Stimulated activated naive CD8-positive, alpha-beta T cell treated with anti-CD3 and anti-CD28 coated beads, Interleukin-15, amount 100 ng/mL, for 72 hours (primary cell): ENCODE data around the gene RPL36A.

Experiments
- ATAC-seq: fragments of 150-1000 bp; cut with Tn5 transposase; 2 replicates; pipeline ENCODE4 v1.10.0; 2021; ENCODE audit warnings: mild to moderate bottlenecking, moderate library complexity
- DNase-seq, 2 donors: peaks; one replicate each; pipeline ENCODE4 v3.0.0; 2021 to 2022
- H3K27ac Mint-ChIP-seq, 2 donors: one replicate each; pipeline ENCODE4 v1.8.0; 2022; ENCODE audit warnings: mild to moderate bottlenecking in 2 of 2, mixed read lengths in 2 of 2, moderate library complexity in 2 of 2
- H3K27me3 Mint-ChIP-seq: one replicate; pipeline ENCODE4 v1.8.0; 2022; ENCODE audit warnings: mixed read lengths
- H3K4me1 Mint-ChIP-seq: one replicate; pipeline ENCODE4 v1.8.0; 2022; ENCODE audit warnings: mild to moderate bottlenecking, mixed read lengths
- H3K4me3 Mint-ChIP-seq, 2 donors: one replicate each; pipeline ENCODE4 v1.8.0; 2022; ENCODE audit warnings: mild to moderate bottlenecking in 2 of 2, mixed read lengths in 2 of 2, moderate library complexity in 1 of 2
- H3K9me3 Mint-ChIP-seq, 2 donors: one replicate each; pipeline ENCODE4 v1.8.0; 2022; ENCODE audit warnings: mixed read lengths in 2 of 2

Gene RPL36A

DNA sequence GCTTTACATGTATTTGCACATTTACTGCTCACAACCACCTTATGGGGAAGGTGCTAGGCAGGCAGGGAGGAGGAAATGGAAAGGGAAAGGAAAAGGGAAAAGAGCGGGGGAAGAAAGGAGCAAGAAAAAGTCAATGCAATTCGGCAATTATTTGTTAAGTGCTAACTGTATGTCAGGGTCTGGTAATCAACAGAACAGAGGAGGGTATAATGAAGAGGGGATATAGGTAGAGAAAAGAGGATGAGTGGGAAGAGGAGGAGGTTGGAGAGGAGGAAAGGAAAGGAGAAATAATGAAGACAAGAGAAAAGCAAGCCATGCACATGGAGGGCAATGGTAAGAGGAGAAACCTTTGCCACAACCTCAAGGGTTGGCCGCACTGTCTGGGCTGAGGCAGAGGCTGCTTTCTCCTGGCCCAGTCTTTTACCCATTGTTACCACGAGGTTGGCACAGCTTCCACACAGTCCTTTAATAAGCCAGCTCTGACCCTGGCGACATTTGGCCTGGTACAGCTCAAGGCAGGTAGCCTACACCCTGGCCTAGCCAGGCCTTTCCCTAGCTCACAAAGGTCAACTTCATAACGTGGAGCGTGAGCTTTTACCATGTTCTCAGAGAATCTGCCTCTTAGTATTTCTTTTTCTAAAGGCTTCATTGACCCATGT lies 5.7 kb upstream of the RPL36A start:
- H3K4me3 Mint-ChIP-seq = no peak overlapping the region
- no peak for ATAC-seq

DNA sequence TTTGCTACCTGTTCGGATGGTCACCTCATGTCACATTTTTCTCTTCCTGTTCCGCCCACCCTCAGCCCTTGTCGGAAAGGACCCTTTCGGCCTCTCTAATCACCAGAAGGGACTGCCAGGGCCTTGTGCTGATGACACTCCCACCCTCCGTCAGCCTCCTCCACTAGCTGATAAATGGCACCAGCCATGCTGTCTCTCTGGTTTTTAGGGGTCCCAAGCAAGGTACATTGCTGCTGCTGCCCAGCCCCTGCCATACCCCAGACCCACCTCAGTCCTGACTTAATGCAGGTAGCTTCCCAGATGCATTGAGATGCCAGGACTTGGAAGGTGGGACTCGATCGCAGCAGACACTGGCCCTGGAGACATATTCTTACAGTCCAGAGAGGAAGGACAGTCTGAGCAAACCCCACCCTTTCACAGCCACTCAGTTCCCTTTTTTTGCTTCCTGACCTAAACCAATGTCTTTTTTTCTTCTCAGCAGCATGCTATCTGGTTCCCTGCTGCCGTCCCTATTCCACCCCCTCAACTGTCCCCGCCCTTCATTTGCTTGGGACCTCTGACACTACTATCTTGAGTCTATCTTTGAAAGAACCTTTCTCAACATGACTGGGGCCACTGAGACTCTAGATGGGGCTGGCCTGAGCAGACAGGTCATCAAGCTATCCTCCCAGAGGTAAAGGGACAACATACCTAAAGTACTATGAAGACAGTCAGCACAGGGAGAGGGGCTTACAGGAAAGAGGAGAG lies 4.8 kb upstream of the RPL36A start, which contains the start of gene BTK:
Gene BTK, minus strand, starts transcription at position 397 of the 747 bp plus-strand sequence. CDS start 10,907 bp downstream, outside the sequence.
- ATAC-seq (no peak), DNase-seq (no peak)
- H3K4me3 Mint-ChIP-seq = peak within 1 kb of the TSS in 1 of 2 donors; percentile 34
- H3K27me3 Mint-ChIP-seq = no peaks in the 10 kb centered on the region
- H3K9me3 Mint-ChIP-seq = no peaks in the 10 kb centered on the region
- H3K27ac Mint-ChIP-seq = no peak within 1 kb of the TSS
- peaks cover 13% of the 10 kb centered on the region for H3K4me1 Mint-ChIP-seq

More for the DNA sequence above, 5.7 kb upstream of the RPL36A start:
- no peak overlapping the region for H3K27ac Mint-ChIP-seq
- no peaks in the 10 kb centered on the region for H3K27me3 Mint-ChIP-seq
- no peak for DNase-seq
- peaks cover 13% of the 10 kb centered on the region for H3K4me1 Mint-ChIP-seq
- H3K9me3 Mint-ChIP-seq = no peaks in the 10 kb centered on the region

DNA sequence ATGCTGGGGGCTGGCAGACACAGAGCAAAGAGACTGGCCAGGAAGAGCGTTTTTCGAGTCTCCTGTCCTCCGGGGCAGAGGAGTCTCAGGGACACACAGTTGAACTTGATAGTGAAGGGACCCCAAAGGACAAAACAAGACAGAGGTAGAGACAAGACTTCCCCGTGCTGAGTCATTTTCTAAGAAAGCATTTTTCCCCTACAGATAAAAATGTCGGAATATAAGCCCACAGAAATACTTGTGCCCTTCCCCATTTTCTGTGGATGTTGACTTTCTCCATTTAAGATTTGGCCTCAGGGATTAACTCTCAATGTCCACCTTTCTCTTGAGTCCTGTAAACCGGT lies 4.3 kb upstream of the RPL36A start:
- H3K4me3 Mint-ChIP-seq = peak overlapping the region in 1 of 2 donors; percentile 34
- H3K9me3 Mint-ChIP-seq = no peaks in the 10 kb centered on the region
- peaks cover 13% of the 10 kb centered on the region for H3K4me1 Mint-ChIP-seq
- ATAC-seq (no peak), DNase-seq (no peak)
- H3K27ac Mint-ChIP-seq = no peak overlapping the region
- no peaks in the 10 kb centered on the region for H3K27me3 Mint-ChIP-seq

DNA sequence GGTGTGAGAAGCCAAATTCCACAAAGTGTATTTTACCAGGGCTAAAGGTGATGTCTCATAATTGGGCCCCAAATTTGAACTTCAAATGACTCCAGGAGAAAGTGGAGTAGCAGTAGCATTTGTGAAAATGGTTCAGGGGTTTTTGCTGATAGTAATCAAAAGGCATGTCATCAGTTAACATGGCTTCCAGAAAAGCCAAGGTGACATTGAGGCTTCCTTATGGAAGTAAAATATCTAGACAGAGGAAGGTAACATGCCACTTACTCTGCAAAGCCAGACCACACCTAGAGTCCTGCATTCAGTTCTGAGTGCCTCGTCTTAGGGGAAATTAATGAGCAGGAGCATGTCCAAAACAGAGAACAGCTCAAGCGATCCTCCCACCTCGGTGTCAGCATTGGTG lies 2.2 kb upstream of the RPL36A start:
- H3K9me3 Mint-ChIP-seq = no peaks in the 10 kb centered on the region
- no peak for ATAC-seq
- no peak overlapping the region for H3K27ac Mint-ChIP-seq
- no peak overlapping the region for H3K4me3 Mint-ChIP-seq
- no peak for DNase-seq
- H3K27me3 Mint-ChIP-seq = no peaks in the 10 kb centered on the region
- H3K4me1 Mint-ChIP-seq = peaks cover 17% of the 10 kb centered on the region

DNA sequence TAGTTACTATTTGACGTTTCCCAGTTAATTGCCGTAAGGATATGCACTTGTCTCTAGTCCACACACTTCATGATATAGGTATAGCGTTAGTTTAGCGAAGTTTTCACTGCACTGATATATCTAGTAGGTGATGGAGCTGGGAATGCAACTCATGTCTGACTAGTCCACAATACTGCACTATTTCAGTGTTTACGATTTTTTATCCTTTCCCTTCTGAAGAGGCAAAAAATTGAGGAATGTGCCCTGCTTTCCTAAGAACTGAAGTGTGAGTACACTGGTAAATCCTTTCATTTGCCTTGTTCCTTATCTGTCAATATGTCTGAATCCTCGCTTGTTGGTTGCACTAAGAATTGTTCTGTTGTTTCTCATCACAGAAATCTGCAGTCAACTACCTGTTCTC lies 1.0 kb downstream of the RPL36A start:
- H3K27me3 Mint-ChIP-seq = no peaks in the 10 kb centered on the region
- ATAC-seq = no peak
- peak overlapping the region; percentile 98 for H3K27ac Mint-ChIP-seq
- peaks cover 13% of the 10 kb centered on the region for H3K4me1 Mint-ChIP-seq
- H3K4me3 Mint-ChIP-seq = peak overlapping the region; percentile 92 to 94
- H3K9me3 Mint-ChIP-seq = no peaks in the 10 kb centered on the region
- DNase-seq = no peak

DNA sequence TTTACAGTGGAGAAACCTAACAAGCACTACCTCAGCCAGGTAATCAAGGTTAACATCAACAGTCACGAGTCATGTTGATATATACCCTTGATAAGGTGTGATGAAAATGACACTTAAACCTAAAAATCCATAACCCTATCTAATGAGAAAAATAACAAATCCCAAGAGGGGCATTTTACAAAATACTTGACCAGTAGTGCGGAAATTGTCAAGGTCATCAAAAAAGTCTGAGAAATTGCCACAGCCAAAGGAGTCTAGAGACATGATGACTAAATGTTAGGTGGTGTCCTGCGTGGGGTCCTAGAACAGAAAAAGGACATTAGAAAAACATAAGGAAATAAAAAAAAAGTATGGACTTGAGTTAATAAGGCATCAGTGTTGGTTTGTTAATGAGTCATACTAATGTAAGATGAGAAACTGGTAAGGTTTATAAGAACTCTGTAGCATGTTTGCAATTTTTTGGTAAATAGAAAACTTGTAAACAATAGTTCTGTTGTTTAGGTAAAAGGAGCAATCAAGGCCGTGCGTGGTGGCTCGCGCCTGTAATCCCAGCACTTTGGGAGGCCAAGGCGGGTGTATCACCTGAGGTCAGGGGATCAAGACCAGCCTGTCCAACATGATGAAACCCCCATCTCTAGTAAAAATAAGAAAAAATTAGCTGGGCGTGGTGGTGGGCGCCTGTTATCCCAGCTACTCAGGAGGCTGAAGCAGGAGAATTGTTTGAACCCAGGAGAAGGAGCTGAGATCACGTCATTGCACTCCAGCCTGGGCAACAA lies 2.9 kb downstream of the RPL36A start:
- Mint-ChIP-seq H3K27me3 (no peaks in the 10 kb centered on the region), H3K4me3 (peak overlapping the region; percentile 92 to 94), H3K4me1 (peaks cover 13% of the 10 kb centered on the region), H3K27ac (peak overlapping the region; percentile 54 to 69), H3K9me3 (no peaks in the 10 kb centered on the region)
- ATAC-seq (no peak), DNase-seq (no peak)

DNA sequence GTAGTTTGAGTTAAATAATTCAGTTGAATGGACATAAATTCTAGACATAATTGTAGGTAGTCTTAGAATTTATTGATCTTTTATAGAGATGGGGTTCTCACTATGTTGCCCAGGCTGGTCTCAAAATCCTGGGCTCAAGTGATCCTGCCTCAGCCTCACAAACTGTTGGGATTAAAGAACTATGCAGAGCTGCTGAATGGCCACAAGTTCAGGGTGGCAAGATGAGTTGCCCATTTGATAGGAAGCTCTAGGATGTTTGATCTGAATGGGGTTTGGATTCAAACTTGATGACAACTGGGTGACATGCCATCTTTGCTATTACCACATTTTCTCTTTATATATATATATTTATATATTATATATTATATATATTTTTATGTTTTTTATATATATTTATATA lies 3.6 kb downstream of the RPL36A start:
- Mint-ChIP-seq H3K4me1 (peaks cover 13% of the 10 kb centered on the region), H3K27me3 (no peaks in the 10 kb centered on the region), H3K27ac (no peak overlapping the region)

DNA sequence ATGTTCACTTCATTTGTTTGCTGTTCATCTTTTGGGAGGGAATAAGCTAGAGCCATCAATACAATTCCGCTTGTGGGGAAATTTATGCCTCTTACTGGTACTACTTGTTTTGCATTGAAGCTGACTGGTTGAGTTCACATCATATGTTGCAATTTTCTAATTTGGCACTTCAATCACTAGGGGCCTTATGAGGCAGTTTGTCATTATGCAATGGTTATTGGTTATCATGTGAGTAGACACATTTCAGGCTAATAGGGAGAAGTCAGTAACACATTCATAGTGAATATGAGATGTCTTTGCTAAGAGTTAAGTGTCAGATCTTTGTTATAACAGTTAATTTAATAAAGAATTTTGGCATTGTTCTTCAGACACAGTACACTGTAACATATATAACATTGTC lies 5.0 kb downstream of the RPL36A start:
- peaks cover 13% of the 10 kb centered on the region for H3K4me1 Mint-ChIP-seq
- DNase-seq = no peak
- no peaks in the 10 kb centered on the region for H3K9me3 Mint-ChIP-seq
- no peaks in the 10 kb centered on the region for H3K27me3 Mint-ChIP-seq
- no peak for ATAC-seq
- no peak overlapping the region for H3K27ac Mint-ChIP-seq
- no peak overlapping the region for H3K4me3 Mint-ChIP-seq

More for the DNA sequence above, 3.6 kb downstream of the RPL36A start:
- Mint-ChIP-seq H3K9me3 (no peaks in the 10 kb centered on the region), H3K4me3 (peak overlapping the region; percentile 42 to 94)
- DNase-seq = no peak
- no peak for ATAC-seq

DNA sequence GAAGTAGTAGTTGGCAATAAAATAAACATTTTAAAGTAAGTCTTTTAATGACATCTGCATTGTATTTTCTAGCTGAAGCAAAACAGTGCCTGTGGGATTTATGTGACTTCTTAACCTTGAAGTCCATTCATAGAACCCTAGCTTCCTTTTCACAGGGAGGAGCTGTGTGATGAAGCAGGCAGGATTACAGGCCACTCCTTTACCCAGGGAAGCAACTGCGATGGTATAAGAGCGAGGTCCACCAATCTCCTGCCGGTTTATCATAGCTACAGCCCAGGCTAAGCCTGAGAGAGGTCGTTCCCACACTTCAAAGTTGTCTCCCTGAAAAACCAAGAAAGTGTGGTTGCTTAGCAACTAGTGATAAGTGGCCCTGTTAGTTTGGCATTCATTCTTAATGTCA lies 7.0 kb downstream of the RPL36A start:
- H3K9me3 Mint-ChIP-seq = no peaks in the 10 kb centered on the region
- H3K27me3 Mint-ChIP-seq = no peaks in the 10 kb centered on the region
- no peak for DNase-seq
- H3K27ac Mint-ChIP-seq = no peak overlapping the region
- no peak overlapping the region for H3K4me3 Mint-ChIP-seq
- H3K4me1 Mint-ChIP-seq = peaks cover 13% of the 10 kb centered on the region
- ATAC-seq = no peak

DNA sequence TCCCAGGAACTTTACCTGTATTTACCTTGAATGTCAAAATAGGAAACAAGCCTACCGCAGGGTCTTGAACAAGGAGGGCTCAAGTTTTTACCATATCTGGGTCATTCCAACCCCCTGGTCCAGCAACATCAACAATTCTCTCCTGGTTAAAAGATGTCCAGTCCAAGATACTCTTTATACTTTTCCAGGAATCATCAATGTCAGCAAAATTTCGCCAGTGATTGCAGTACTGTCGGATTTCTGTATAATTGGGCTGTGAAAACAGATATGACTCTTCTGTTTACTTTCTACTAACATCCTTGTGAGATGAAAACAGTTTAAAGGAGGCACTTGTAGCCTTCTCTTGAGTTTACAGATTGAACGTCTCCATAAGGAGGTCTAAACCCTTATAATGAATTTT lies 7.9 kb downstream of the RPL36A start:
- no peak for ATAC-seq

DNA sequence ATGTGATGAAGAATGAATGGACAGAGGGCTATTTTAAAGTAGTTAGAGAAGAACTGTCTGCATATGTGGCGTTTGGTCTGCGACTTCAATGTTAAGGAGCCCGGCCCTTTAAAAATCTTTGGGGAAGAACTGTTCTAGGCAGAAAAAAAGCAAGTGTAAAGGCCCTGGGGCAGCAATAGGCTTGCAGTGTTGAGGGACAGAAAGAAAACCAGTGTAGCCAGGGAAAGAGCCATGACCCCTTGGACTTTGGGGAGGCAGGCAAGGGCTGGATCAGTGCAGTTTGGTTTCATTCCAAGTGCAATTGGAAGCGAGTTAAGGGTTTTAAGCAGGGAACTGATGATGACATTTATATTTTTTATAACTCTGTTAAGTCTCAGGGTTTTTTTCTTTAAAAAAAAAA lies 9.0 kb downstream of the RPL36A start:
- DNase-seq (no peak), ATAC-seq (no peak)
- H3K9me3 Mint-ChIP-seq = no peaks in the 10 kb centered on the region
- H3K4me3 Mint-ChIP-seq = no peak overlapping the region
- H3K27me3 Mint-ChIP-seq = no peaks in the 10 kb centered on the region
- H3K4me1 Mint-ChIP-seq = no peaks in the 10 kb centered on the region
- peak overlapping the region in 1 of 2 donors; percentile 61 for H3K27ac Mint-ChIP-seq

More for the DNA sequence above, 7.9 kb downstream of the RPL36A start:
- peaks cover 4% of the 10 kb centered on the region for H3K4me1 Mint-ChIP-seq
- no peak overlapping the region for H3K4me3 Mint-ChIP-seq
- no peaks in the 10 kb centered on the region for H3K9me3 Mint-ChIP-seq
- peak overlapping the region in 1 of 2 donors; percentile 80 for H3K27ac Mint-ChIP-seq
- no peaks in the 10 kb centered on the region for H3K27me3 Mint-ChIP-seq
- no peak for DNase-seq

DNA sequence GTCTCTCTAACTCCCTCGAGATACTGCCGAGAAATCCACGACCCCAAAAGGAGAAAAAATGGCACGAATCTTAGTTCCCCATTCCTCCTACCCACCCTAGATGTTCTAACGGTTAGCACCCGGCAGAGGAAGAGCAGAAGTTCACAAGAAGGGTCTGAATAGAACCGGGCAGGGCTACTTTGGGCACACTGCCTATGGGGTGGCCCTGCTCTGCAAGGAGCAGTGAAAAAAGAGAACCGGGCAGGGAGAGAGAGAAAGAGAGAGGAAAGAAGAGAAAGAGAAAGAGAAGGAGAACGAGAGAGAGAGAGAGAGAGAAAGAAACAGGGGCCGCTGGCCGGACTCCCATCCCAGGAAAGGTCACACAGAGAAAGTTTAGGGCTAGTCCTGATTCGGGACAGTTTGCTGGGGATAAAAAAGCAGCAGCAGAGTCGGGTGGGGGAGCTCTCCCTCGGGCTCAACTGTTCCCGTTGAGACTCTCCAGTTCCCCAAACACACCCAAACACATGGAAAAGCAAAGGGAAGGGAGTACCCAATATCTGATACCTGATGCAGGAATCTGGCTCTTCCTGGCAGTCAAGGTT lies 16.4 kb downstream of the RPL36A start:
- peaks cover 13% of the 10 kb centered on the region for H3K4me1 Mint-ChIP-seq
- H3K27ac Mint-ChIP-seq = peak overlapping the region; percentile 97 to 98
- no peaks in the 10 kb centered on the region for H3K27me3 Mint-ChIP-seq
- H3K9me3 Mint-ChIP-seq = no peaks in the 10 kb centered on the region
- peak overlapping the region; percentile 94 to 97 for H3K4me3 Mint-ChIP-seq
- DNase-seq (no peak), ATAC-seq (no peak)

DNA sequence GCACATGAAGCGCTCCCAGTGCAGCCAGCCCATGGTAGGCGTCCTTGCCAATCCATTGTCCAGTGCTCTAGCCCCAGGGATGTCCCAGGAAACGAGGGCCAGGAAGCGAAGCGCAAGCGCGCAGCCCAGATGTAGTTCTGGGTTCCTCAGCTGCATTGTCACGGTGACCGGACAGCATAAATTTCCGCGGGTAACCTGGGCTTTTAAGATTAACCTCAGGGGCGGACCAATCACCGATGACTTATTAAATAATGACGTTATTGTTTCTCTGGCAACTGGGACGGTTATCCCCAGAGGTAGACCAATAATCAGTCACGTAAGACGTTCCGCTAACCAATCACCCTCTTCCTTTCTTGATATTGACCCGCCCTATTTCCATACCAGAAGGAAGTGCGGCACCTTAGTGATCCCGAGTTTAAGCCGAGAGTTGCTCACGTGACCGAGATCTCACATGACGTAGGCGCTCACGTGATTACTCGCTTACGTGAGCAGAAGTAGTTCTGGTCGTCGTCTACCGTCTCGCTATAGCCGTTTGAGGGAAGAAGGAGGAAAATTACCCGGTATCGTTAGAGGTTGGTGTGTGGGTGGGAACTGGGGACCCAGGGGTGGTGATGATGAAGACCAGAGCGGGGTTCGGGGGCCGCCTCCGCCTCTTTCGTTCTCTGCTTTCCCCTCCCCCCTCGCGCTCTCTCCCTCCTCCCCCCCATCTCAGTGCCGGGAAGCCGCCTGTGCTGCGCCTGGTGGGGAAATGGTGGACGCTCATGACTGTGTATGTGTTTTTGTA lies 17.1 kb downstream of the RPL36A start, which contains the start of the genes GLA and HNRNPH2:
Gene GLA, minus strand, starts transcription at position 178 of the 784 bp plus-strand sequence. Its CDS starts 22 bp downstream, at position 156.
Gene HNRNPH2, plus strand, starts transcription at position 475 of the 784 bp plus-strand sequence. CDS start 3,767 bp downstream, outside the sequence.
- H3K4me1 Mint-ChIP-seq = peaks cover 20% of the 10 kb centered on the region
- H3K27me3 Mint-ChIP-seq = no peaks in the 10 kb centered on the region
- peak; percentile 82 to 93 for DNase-seq
- ATAC-seq = peak; percentile 92
- H3K4me3 Mint-ChIP-seq = peak within 1 kb of the TSS; percentile 94 to 97
- peak within 1 kb of the TSS; percentile 97 to 98 for H3K27ac Mint-ChIP-seq
- no peaks in the 10 kb centered on the region for H3K9me3 Mint-ChIP-seq

DNA sequence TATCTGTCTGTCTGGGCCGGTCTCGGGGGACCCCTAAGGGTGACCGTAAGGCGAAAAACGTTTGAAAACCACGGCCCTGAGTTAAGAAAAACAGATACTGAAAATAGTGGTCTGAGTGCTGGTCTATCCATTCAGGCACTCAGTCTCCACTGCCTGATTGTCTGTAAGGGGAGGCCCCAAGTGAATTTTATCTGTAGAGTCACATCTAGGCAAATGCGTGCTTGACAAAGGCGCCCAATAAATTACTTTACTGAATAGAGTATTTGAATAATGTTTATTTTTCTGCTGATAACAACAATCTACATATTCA lies 17.7 kb downstream of the RPL36A start:
- Mint-ChIP-seq H3K4me3 (peak overlapping the region; percentile 94 to 97), H3K4me1 (peaks cover 26% of the 10 kb centered on the region), H3K9me3 (no peaks in the 10 kb centered on the region), H3K27ac (peak overlapping the region; percentile 97 to 98), H3K27me3 (no peaks in the 10 kb centered on the region)
- DNase-seq = no peak
- no peak for ATAC-seq

DNA sequence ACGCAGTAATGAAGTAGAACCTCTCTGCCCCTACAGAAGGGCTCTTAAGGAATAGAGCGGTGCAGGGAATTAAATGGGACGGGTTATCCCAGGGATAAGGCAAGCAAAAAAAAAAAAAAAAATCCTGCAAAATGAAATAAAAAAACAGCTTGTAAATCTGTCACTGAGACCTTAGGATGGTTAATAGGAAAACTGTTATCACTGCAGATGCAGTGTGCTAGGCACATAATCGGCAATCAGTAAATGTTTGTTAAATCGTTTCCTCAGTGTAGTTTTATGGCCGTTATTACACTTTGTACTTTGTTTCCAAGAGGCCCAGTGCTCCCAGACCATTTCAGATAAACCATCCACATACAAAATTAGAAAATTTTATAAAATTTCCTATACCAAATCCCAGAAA lies 18.2 kb downstream of the RPL36A start:
- no peak for DNase-seq
- Mint-ChIP-seq H3K4me3 (peak overlapping the region; percentile 77 to 97), H3K27me3 (no peaks in the 10 kb centered on the region), H3K4me1 (peaks cover 27% of the 10 kb centered on the region), H3K27ac (peak overlapping the region; percentile 97 to 98), H3K9me3 (no peaks in the 10 kb centered on the region)
- ATAC-seq = no peak
